Right lobe of liver (tissue), 6 donors: ENCODE measurements around the gene CLEC19A. TPM values are rescaled to one million over a fixed set of nuclear protein-coding genes. Genes with fewer than 3 reads are reported as not detected.

Experiments used
- ATAC-seq, 4 donors: fragments of 200-7000 bp; cut with Tn5 transposase; one replicate each; pipeline ENCODE4 v1.9.1; 2020; ENCODE audit warnings: mild to moderate bottlenecking in 4 of 4, moderate library complexity in 4 of 4
- DNase-seq, 3 donors: peaks; one replicate each; pipeline ENCODE4 v3.0.0-alpha.2; 2020
- H3K27ac ChIP-seq, 3 donors: fragments of 200-600 bp; one replicate each; pipeline ENCODE4 v1.8.0; 2022
- H3K27me3 ChIP-seq, 2 donors: fragments of 200-600 bp; one replicate each; pipeline ENCODE4 v1.8.0; 2022
- H3K36me3 ChIP-seq, 4 donors: fragments of 200-600 bp; sonication (generic) in 1 of 4; one replicate each; pipeline versions ENCODE4 v1.5.1 to v1.8.0; 2017 to 2022; ENCODE audit warnings: control low read depth in 1 of 4
- H3K4me1 ChIP-seq, 4 donors: fragments of 200-600 bp; sonication (generic) in 1 of 4; one replicate each; pipeline versions ENCODE4 v1.5.1 to v1.8.0; 2017 to 2022; ENCODE audit warnings: control low read depth in 1 of 4
- H3K4me3 ChIP-seq, 3 donors: fragments of 200-600 bp; one replicate each; pipeline ENCODE4 v1.8.0; 2022
- H3K9me3 ChIP-seq, 4 donors: fragments of 200-600 bp; sonication (generic) in 1 of 4; one replicate each; pipeline versions ENCODE4 v1.5.1 to v1.8.0; 2017 to 2022; ENCODE audit warnings: control low read depth in 1 of 4
- POLR2A ChIP-seq: fragments of 450-650 bp; IDR thresholded peaks from one replicate; pipeline ENCODE4 v1.6.1; 2017; ENCODE audit warnings: antibody characterized with exemption, mild to moderate bottlenecking
- WGBS: methylation state at CpG from one replicate; pipeline ENCODE4 v1.1.6; 2018; ENCODE audit warnings: low coverage, low lambda C conversion rate; ENCODE audit not compliant: insufficient coverage; ENCODE audit errors: missing lambda C conversion rate; 5-methylcytosine and 5-hydroxymethylcytosine counted together
- intact Hi-C, 2 donors: fragments of 100-400 bp; cut with DNase I; formaldehyde crosslinking; loops; one replicate each; pipeline versions ENCODE4 v1.11.2 to v1.14.1; 2022
- total RNA-seq, 6 experiments: library from RNA; depleted of rRNA in 2 of 6; stranded (reverse); fragments of >200 nt in 2 of 6; fragmentation: NEBNext Ultra II Directional in 3 of 6; extraction: Animal tissue kit (Norgen Biotek cat#: 25700) in 3 of 6; gene quantifications; one replicate each; pipeline versions ENCODE4 v1.1.0 to v1.2.4, GENCODE V29; 2016 to 2023
- TF ChIP-seq, protein P1 (sequence below), 4 donors: fragments of 200-600 bp in 3 of 4; fragments of 450-650 bp in 1 of 4; IDR thresholded peaks; one replicate each; pipeline versions ENCODE4 v1.5.1 to v1.8.0; 2016 to 2022; ENCODE audit warnings: antibody characterized with exemption in 4 of 4, mild to moderate bottlenecking in 2 of 4
- donor health status: DM: no; HTN: yes; CAD: no.
- donor health status: DM: no; HTN: no; CAD: no.
- donor health status: DM: no; HTN: no; CAD: no.
- donor health status: DM: no; HTN: yes; CAD: no.
- donor health status: DM: no; HTN: yes; CAD: no.

The CLEC19A gene
- total RNA-seq, 6 experiments from 2014 or later = 0.12 TPM; not detected in 5

DNA sequence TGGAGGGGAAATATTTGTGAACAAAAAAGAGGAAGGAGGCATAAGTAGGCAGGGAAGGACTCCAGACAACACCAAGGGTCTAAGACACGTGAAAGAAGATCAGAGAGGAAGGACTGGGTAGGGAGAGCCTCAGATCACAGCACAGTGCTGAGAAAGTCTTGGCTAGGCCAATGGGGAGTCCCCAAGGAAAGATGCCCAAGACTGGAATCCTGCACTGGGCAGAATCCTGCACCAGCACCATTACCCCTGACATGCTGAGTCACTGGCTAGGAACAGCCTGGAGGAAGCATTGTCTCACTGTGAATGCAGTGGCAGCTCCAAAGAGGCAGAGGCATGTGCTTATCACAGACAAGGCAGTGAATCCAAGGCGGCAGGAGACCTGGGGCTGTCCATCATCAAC lies 19.2 kb downstream of the CLEC19A start:
- intact Hi-C loops = no loop called here
- no peaks in the 10 kb centered on the region for H3K36me3 ChIP-seq
- no peaks in the 10 kb centered on the region for H3K4me1 ChIP-seq
- H3K27me3 ChIP-seq = no peaks in the 10 kb centered on the region
- H3K27ac ChIP-seq = no peak overlapping the region
- no peak overlapping the region for H3K4me3 ChIP-seq
- DNase-seq (no peak), ATAC-seq (peak in 3 of 4 donors; percentile 18 to 54 (median 35))
- no peaks in the 10 kb centered on the region for H3K9me3 ChIP-seq
- TF ChIP-seq POLR2A = no peak
- TF ChIP-seq, protein P1, sequence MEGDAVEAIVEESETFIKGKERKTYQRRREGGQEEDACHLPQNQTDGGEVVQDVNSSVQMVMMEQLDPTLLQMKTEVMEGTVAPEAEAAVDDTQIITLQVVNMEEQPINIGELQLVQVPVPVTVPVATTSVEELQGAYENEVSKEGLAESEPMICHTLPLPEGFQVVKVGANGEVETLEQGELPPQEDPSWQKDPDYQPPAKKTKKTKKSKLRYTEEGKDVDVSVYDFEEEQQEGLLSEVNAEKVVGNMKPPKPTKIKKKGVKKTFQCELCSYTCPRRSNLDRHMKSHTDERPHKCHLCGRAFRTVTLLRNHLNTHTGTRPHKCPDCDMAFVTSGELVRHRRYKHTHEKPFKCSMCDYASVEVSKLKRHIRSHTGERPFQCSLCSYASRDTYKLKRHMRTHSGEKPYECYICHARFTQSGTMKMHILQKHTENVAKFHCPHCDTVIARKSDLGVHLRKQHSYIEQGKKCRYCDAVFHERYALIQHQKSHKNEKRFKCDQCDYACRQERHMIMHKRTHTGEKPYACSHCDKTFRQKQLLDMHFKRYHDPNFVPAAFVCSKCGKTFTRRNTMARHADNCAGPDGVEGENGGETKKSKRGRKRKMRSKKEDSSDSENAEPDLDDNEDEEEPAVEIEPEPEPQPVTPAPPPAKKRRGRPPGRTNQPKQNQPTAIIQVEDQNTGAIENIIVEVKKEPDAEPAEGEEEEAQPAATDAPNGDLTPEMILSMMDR (IDR thresholded peaks at IDR 0.05) = no peak
- 9% methylated on average over 2 of the region's 2 CpGs for WGBS

DNA sequence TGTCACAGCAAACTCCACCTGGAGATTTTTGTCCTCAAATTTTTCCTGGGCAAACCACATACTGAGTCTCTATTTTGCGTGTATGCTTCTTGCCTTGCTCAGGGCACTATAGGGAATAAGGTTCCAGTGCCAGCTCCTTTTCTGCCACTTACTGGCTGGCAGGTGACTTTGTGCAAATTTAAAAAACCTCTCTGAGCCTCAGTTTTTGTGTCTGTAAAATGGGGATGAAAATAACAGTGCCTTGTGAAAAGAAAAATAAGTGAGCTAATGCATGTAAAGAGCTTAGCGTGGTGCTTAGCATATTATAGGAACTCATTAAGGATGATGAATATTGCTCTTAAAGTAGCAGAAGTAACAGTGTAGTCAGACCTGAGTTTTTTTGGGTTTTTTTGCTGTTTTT lies 19.9 kb downstream of the CLEC19A start:
- no peak overlapping the region for H3K4me3 ChIP-seq
- no peaks in the 10 kb centered on the region for H3K36me3 ChIP-seq
- H3K9me3 ChIP-seq = no peaks in the 10 kb centered on the region
- 83% methylated on average over 1 of the region's 2 CpGs for WGBS
- H3K27me3 ChIP-seq = no peaks in the 10 kb centered on the region
- no peak for DNase-seq
- no peaks in the 10 kb centered on the region for H3K4me1 ChIP-seq
- no peak overlapping the region for H3K27ac ChIP-seq
- ATAC-seq = no peak
- no peak for TF ChIP-seq POLR2A
- TF ChIP-seq, protein P1 (IDR thresholded peaks at IDR 0.05) = no peak
- intact Hi-C loops = no loop called here

DNA sequence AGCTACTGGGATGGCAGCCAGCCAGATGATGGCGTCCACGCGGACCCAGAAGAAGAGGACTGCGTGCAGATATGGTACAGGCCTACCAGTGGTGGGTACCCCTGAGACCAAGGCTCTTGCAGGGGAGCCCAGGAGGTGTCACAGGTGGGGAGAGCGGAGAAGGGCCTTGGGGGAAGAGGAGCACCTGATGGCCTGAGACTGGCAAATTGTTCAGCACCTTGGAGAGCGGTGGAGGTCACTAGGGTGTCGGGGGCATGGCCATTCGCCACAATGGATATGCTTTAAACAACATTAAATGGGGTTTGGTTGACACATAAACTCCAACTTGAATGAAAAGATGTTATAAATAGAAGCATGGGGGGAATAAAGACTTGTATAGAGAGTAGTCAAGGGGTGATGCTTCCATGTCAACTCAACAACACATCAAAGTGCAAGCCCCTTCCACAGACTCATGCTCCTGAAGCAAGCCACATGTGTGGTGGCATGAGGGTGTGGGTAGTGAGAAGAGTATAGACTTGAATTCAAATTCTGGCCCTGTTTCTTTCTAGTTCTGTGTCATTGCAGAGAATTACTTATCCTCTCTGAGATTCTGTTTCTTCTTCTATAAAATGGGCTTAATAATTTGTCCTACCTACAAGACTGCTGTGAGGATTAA lies 22.2 kb downstream of the CLEC19A start:
- 69% methylated on average over 2 of the region's 8 CpGs for WGBS
- no peaks in the 10 kb centered on the region for H3K27me3 ChIP-seq
- H3K27ac ChIP-seq = no peak overlapping the region
- no peak for TF ChIP-seq POLR2A
- TF ChIP-seq, protein P1 (IDR thresholded peaks at IDR 0.05) = no peak
- intact Hi-C loops = no loop called here
- H3K4me1 ChIP-seq = no peaks in the 10 kb centered on the region
- ATAC-seq (no peak), DNase-seq (no peak)
- no peak overlapping the region for H3K4me3 ChIP-seq
- H3K9me3 ChIP-seq = no peaks in the 10 kb centered on the region
- no peaks in the 10 kb centered on the region for H3K36me3 ChIP-seq

DNA sequence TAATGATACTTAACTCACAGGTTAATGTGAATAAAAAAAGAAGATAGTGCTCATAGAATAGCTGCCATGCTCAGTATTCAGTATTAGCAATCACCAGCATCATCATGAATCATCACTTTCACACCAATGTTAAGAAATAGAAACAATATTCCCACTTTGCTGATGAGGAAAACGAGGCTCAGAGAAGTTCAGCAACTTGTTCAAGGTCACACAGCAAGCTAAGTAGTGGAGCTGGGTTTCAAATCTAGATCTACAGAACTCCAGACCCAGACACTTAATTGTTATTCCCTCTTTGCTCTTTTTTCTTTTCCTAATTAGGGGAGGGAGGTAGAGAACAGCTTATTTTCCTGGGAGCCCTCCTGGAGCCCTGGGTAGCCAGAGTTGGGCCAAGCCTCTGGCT lies 22.9 kb downstream of the CLEC19A start:
- no peak for ATAC-seq
- H3K4me3 ChIP-seq = no peak overlapping the region
- no peak overlapping the region for H3K27ac ChIP-seq
- no peaks in the 10 kb centered on the region for H3K36me3 ChIP-seq
- DNase-seq = no peak
- no peaks in the 10 kb centered on the region for H3K4me1 ChIP-seq
- TF ChIP-seq, protein P1 (IDR thresholded peaks at IDR 0.05) = no peak
- TF ChIP-seq POLR2A = no peak
- WGBS = 31% methylated on average over 1 of the region's 1 CpG
- no peaks in the 10 kb centered on the region for H3K9me3 ChIP-seq
- no peaks in the 10 kb centered on the region for H3K27me3 ChIP-seq
- intact Hi-C loops = no loop called here

DNA sequence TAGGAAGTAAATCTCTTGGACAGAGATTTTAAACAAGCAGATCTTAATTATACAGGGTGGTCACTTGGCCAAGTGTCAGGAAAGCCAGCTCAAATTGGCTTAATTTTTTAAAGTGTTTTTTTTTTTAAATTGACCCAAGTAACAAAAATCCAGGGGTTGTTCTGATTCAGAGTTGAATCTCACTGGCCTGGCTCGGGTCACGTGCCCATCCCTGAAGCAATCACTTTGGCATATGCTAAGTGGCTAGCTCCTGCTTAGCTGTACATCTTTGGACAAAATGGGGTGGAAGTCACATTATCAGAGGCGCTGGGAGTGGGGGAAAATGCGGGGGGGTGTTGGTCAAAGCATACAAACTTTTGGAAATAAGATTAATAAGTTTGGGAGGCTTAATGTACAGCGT lies 23.6 kb downstream of the CLEC19A start:
- no peaks in the 10 kb centered on the region for H3K36me3 ChIP-seq
- no peak overlapping the region for H3K4me3 ChIP-seq
- no peak overlapping the region for H3K27ac ChIP-seq
- no peak for DNase-seq
- no peaks in the 10 kb centered on the region for H3K27me3 ChIP-seq
- no peak for ATAC-seq
- intact Hi-C loops = no loop called here
- WGBS = 71% methylated on average over 5 of the region's 5 CpGs
- H3K4me1 ChIP-seq = no peaks in the 10 kb centered on the region
- no peaks in the 10 kb centered on the region for H3K9me3 ChIP-seq
- TF ChIP-seq, protein P1 (IDR thresholded peaks at IDR 0.05) = no peak
- no peak for TF ChIP-seq POLR2A
